ENCODE data around the gene DOK3. TPM values are rescaled to one million over a fixed set of nuclear protein-coding genes. Genes with fewer than 3 reads are reported as not detected.

The DOK3 gene
- total RNA-seq, 2 experiments from 2014 or later = 9.8 TPM

- ChIA-PET CTCF (interaction anchor here (0.5 to 2.3 kb wide), 5 partner anchors 15 to 402 kb away, joined by 3 to 7 read pairs (median 5); no protein-coding TSS in a partner anchor), POLR2A (interaction anchor here (0.8 to 1.1 kb wide), 3 partner anchors 21 to 165 kb away, joined by 3 to 4 read pairs (median 3); partner anchors contain the start of genes LMAN2 and TMED9)
Observed at GRCh38 chr5:177516601-177517568, 7.3 kb upstream of the DOK3 start, which contains the start of gene DDX41. Gene DDX41 (minus strand): TSS chr5:177516961. CDS start chr5:177516945, 16 bp downstream.

GRCh38 chr5:177515580-177515979 lies 6.0 kb upstream of the DOK3 start:
- CTCF ChIA-PET = interaction anchor here (0.7 to 2.9 kb wide), 8 partner anchors 14 to 125 kb away, joined by 3 to 13 read pairs (median 5); partner anchors contain the start of gene PDLIM7
- POLR2A ChIA-PET = interaction anchor here (0.7 to 1.1 kb wide), 3 partner anchors 69 to 164 kb away, joined by 3 to 4 read pairs (median 3); partner anchors contain the start of genes LMAN2 and PRR7

GRCh38 chr5:177514541-177514940 lies 4.9 kb upstream of the DOK3 start:
- CTCF ChIA-PET = interaction anchor here (2.9 kb wide), 1 partner anchor 13 kb away, joined by 13 read pairs; no protein-coding TSS in a partner anchor
- POLR2A ChIA-PET = no interaction called here

- ChIA-PET POLR2A (no interaction called here), CTCF (interaction anchor here (2.9 kb wide), 1 partner anchor 12 kb away, joined by 13 read pairs; no protein-coding TSS in a partner anchor)
Observed at GRCh38 chr5:177513500-177513899, 3.9 kb upstream of the DOK3 start.

GRCh38 chr5:177512736-177513380 lies 3.2 kb upstream of the DOK3 start:
- ChIA-PET CTCF (interaction anchor here (2.9 kb wide), 1 partner anchor 11 kb away, joined by 13 read pairs; no protein-coding TSS in a partner anchor), POLR2A (no interaction called here)

GRCh38 chr5:177511796-177512675 lies 2.4 kb upstream of the DOK3 start:
- ChIA-PET CTCF (no interaction called here), POLR2A (no interaction called here)

GRCh38 chr5:177511181-177511580 lies 1.6 kb upstream of the DOK3 start:
- POLR2A ChIA-PET = no interaction called here
- CTCF ChIA-PET = interaction anchor here (1.2 kb wide), 1 partner anchor 121 kb away, joined by 4 read pairs; no protein-coding TSS in a partner anchor

GRCh38 chr5:177510567-177511053 lies 984 bp upstream of the DOK3 start:
- CTCF ChIA-PET = interaction anchor here (1.2 to 2.2 kb wide), 2 partner anchors 10 to 120 kb away, joined by 4 to 9 read pairs; no protein-coding TSS in a partner anchor
- POLR2A ChIA-PET = interaction anchor here (0.6 kb wide), 1 partner anchor 162 kb away, joined by 6 read pairs; no protein-coding TSS in a partner anchor

- POLR2A ChIA-PET = interaction anchor here (0.6 kb wide), 1 partner anchor 162 kb away, joined by 6 read pairs; no protein-coding TSS in a partner anchor
- CTCF ChIA-PET = interaction anchor here (1.2 to 2.2 kb wide), 2 partner anchors 9 to 119 kb away, joined by 4 to 9 read pairs; no protein-coding TSS in a partner anchor
Observed at GRCh38 chr5:177509991-177510566, 453 bp upstream of the DOK3 start.

GRCh38 chr5:177508837-177509236 lies 789 bp downstream of the DOK3 start:
- CTCF ChIA-PET = interaction anchor here (1.1 to 2.2 kb wide), 4 partner anchors 8 to 119 kb away, joined by 3 to 9 read pairs (median 3); no protein-coding TSS in a partner anchor
- POLR2A ChIA-PET = interaction anchor here (1.8 kb wide), 1 partner anchor 11 kb away, joined by 5 read pairs; the partner anchor contains the start of gene PDLIM7

- POLR2A ChIA-PET = interaction anchor here (1.8 kb wide), 1 partner anchor 11 kb away, joined by 5 read pairs; the partner anchor contains the start of gene PDLIM7
- CTCF ChIA-PET = interaction anchor here (1.0 to 1.3 kb wide), 4 partner anchors 11 to 119 kb away, joined by 3 read pairs; partner anchors contain the start of gene PDLIM7
Observed at GRCh38 chr5:177508221-177508611, 1.4 kb downstream of the DOK3 start.

GRCh38 chr5:177507596-177508220 lies 1.9 kb downstream of the DOK3 start:
- ChIA-PET CTCF (interaction anchor here (0.9 to 1.3 kb wide), 4 partner anchors 10 to 118 kb away, joined by 3 read pairs; partner anchors contain the start of gene PDLIM7), POLR2A (interaction anchor here (1.8 kb wide), 1 partner anchor 10 kb away, joined by 5 read pairs; the partner anchor contains the start of gene PDLIM7)

GRCh38 chr5:177507165-177507564 lies 2.5 kb downstream of the DOK3 start:
- CTCF ChIA-PET = interaction anchor here (0.7 to 0.9 kb wide), 3 partner anchors 9 to 103 kb away, joined by 3 to 5 read pairs (median 3); no protein-coding TSS in a partner anchor
- POLR2A ChIA-PET = no interaction called here

- ChIA-PET CTCF (interaction anchor here (0.6 kb wide), 1 partner anchor 688 kb away, joined by 3 read pairs; no protein-coding TSS in a partner anchor), POLR2A (interaction anchor here (0.9 kb wide), 1 partner anchor 16 kb away, joined by 3 read pairs; no protein-coding TSS in a partner anchor)
Observed at GRCh38 chr5:177505075-177505474, 4.6 kb downstream of the DOK3 start.

GRCh38 chr5:177504086-177505056 lies 5.3 kb downstream of the DOK3 start:
- ChIA-PET POLR2A (no interaction called here), CTCF (interaction anchor here (0.6 kb wide), 1 partner anchor 689 kb away, joined by 3 read pairs; no protein-coding TSS in a partner anchor)
